GM10266 (cell line): Measurements from ENCODE around the gene STAT5B.
"Not testable (repeated sequence)": the region's sequence is repeated elsewhere in the genome, so short reads cannot be mapped to it uniquely, and the experiment has no call there.

ENCODE experiments used
- DNase-seq: peaks from one replicate; pipeline ENCODE4 v3.0.0; 2012; ENCODE audit errors: extremely low spot score
- CTCF ChIP-seq: IDR thresholded peaks from 2 replicates; pipeline ENCODE4 v1.5.1; 2012; ENCODE audit warnings: mild to moderate bottlenecking, low read depth; ENCODE audit not compliant: control insufficient read depth, insufficient read depth; ENCODE audit errors: missing control alignments

STAT5B gene

GRCh38 chr17:42188749-42189650 lies 87.2 kb downstream of the STAT5B start:
- no peak for TF ChIP-seq CTCF
- DNase-seq = no peak

GRCh38 chr17:42187833-42188232 lies 88.4 kb downstream of the STAT5B start:
- no peak for TF ChIP-seq CTCF
- no peak for DNase-seq

GRCh38 chr17:42186191-42186590 lies 90.0 kb downstream of the STAT5B start:
- not testable (repeated sequence) for DNase-seq

GRCh38 chr17:42185621-42185930 lies 90.6 kb downstream of the STAT5B start:
- DNase-seq = no peak
- TF ChIP-seq CTCF = no peak

- no peak for DNase-seq
- no peak for TF ChIP-seq CTCF
Measured at GRCh38 chr17:42184713-42185620, 91.2 kb downstream of the STAT5B start, which contains the start of gene HCRT. HCRT (minus strand) TSS chr17:42185452; CDS start chr17:42185365, 87 bp downstream.

GRCh38 chr17:42183741-42184711 lies 92.2 kb downstream of the STAT5B start:
- TF ChIP-seq CTCF = peak; percentile 97
- DNase-seq = peak; percentile 96
